ENCODE results near the gene PLPP3.

Gene PLPP3

GRCh38 chr1:56578963-56579875 lies at the start of gene PLPP3:
Gene PLPP3, minus strand, starts transcription at chr1:56579563. Its CDS starts 547 bp downstream, at chr1:56579016.
- TF ChIP-seq, protein P1, sequence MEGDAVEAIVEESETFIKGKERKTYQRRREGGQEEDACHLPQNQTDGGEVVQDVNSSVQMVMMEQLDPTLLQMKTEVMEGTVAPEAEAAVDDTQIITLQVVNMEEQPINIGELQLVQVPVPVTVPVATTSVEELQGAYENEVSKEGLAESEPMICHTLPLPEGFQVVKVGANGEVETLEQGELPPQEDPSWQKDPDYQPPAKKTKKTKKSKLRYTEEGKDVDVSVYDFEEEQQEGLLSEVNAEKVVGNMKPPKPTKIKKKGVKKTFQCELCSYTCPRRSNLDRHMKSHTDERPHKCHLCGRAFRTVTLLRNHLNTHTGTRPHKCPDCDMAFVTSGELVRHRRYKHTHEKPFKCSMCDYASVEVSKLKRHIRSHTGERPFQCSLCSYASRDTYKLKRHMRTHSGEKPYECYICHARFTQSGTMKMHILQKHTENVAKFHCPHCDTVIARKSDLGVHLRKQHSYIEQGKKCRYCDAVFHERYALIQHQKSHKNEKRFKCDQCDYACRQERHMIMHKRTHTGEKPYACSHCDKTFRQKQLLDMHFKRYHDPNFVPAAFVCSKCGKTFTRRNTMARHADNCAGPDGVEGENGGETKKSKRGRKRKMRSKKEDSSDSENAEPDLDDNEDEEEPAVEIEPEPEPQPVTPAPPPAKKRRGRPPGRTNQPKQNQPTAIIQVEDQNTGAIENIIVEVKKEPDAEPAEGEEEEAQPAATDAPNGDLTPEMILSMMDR (IDR thresholded peaks at IDR 0.05), result peak; percentile 48

GRCh38 chr1:56627636-56628039 lies 48.3 kb upstream of the PLPP3 start:
- TF ChIP-seq, protein P1 (IDR thresholded peaks at IDR 0.05), result no peak

GRCh38 chr1:56627019-56627635 lies 47.8 kb upstream of the PLPP3 start:
- TF ChIP-seq, protein P1 (IDR thresholded peaks at IDR 0.05), result no peak

GRCh38 chr1:56626546-56626945 lies 47.2 kb upstream of the PLPP3 start:
- TF ChIP-seq, protein P1 (IDR thresholded peaks at IDR 0.05), result no peak

- TF ChIP-seq, protein P1 (IDR thresholded peaks at IDR 0.05), result no peak
These were observed 46.6 kb upstream of the PLPP3 start for GRCh38 chr1:56625819-56626440.

DNA sequence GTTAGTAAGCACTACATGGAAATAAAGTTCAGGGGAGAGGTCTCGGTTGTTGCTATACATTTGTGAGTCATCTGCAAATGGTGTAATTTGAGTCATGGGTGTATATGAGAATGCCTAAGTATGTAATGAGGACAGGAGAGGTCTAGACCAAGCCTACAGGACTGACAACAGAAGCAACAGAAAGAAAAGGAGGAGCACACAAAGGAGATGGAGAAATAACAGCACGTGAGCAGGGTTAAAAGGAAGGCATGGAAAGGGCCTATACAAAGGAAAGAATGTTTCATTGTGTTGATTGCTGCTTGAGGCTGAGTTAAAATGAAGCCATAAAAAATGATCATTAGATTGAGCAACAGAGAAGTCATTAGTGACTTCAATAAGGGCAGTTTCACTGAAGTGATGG lies 37.8 kb upstream of the PLPP3 start:
- TF ChIP-seq, protein P1 (IDR thresholded peaks at IDR 0.05), result no peak

DNA sequence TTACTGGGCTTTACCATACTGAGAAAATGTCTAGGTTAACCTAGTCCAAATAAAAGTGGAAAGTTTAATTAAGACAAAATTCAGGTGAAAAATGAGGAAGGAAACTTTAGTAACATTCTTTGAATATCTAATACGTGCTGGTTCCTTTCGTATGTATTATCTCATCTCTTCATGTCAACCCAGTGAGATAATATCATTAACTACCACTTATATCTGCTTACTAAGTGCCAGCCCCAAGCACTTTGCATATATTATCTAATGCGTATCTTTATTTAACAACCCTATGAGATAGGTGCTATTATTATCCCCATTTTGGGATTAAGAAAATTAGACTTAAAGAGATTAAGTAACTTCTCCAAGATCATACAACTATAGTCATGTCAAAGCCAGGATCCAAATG lies 12.5 kb upstream of the PLPP3 start:
- TF ChIP-seq, protein P1 (IDR thresholded peaks at IDR 0.05), result no peak

Measured in LNCAP (cell line).